ENCODE measurements around the gene ADAMTS16.

Gene ADAMTS16

DNA sequence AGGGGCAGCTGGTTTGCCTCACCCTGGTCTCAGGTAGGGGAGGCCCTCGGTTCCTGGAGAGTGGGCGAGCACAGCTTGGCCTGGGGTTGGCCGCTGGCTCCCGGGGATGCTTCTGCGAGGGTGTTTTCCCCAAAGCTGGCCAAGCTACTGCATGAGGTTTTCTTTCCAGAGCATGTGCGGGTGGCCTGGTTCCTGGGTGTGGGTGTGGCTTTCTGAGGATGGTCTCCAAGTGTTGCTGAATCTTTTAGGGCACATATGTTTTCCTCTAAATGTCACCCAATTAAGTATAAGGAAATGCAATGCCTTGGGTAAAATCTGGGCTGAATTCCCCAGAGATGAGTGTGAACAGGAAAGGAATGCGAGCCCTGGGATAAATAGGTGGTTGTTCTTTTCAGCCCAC, 166.6 kb downstream of the ADAMTS16 start:
- no peak for DNase-seq (ENCODE audit: low read depth in 1 of 2, low spot score in 1 of 2)

DNA sequence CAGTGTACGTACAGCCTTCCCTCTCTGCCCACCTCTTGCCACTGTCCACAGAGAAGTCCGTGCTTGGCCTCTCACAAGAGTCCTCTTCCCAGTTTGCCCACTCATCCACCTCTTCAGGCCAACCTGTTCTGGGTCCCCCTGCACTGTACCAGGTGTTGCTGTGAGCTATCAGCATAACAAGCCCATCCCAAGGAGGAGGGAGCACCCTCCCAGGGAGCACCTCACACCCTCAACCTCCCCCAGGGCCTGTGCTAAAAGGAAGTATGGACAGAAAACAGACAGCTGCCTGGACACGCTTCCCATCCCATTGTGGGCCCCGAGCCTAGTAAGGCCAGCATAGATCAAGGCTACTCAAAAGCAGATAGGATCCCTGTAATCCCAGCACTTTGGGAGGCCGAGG, 168.2 kb downstream of the ADAMTS16 start:
- no peak for DNase-seq (ENCODE audit: low read depth in 1 of 2, low spot score in 1 of 2)

DNA sequence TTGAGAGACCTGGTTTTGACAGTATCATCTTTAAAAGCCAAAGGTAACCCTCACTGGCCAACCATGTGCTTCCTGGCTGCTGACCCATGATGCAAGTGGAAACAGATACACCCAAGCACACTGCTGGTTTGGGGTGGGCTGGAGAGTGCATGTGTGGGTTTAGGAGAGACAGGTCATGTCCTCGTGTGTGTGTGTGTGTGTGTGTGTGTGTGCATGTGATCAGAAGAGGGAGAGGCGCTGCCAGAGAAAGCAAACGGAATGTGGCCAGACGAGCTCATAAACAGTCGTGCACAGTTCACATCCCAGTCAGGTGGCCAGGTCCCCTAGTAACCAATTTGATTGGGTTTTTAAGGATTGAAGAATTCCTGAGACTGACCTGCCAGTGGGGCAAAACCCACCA, 169.5 kb downstream of the ADAMTS16 start:
- no peak for DNase-seq (ENCODE audit: low read depth in 1 of 2, low spot score in 1 of 2)

DNA sequence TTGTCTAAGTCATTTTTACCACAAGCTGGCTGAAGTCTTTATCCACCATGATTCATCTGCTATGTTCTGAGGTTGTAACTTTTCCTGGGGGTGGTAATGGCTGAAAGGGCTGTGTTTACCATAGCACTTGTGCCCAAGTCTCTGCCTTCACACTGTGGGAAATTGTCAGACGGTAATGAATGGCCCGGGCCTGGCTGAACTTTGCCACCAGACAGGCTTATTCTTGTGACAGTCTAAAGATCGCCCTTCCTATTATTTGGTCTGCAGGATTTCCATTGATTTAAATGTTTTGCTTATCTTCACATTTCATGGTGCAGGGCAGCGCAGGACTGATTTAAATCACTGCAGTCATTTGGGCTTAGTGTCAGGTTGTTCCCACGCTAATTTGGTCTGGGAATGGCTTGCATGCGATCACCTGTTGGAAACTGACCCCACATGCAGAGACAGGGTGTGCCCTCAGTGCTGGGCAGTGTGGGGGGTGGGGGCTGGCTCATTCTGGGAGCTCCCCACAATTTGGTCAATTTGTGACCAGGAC, 173.0 kb downstream of the ADAMTS16 start:
- DNase-seq (ENCODE audit: low read depth in 1 of 2, low spot score in 1 of 2): no peak

DNA sequence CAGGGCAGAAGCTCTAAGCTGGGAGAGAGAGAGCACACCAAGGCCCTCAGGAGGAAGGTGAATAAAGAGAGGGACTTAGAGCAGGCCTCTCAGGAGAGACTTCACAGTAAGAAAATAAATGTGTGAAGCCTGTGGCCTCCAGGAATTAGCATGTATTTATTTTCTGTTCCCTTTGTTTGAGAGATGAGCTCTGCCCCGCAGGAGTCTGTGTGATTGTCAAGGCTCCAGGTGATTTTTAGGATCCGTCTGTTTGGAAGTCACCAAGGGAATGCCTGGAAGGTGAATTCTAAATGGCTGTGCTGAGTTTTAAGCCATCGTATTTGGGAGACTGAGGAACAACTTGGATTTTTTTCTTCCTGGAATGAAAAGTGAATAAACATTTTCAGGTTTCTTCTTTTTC, 174.0 kb downstream of the ADAMTS16 start:
- DNase-seq (ENCODE audit: low read depth in 1 of 2, low spot score in 1 of 2): no peak

DNA sequence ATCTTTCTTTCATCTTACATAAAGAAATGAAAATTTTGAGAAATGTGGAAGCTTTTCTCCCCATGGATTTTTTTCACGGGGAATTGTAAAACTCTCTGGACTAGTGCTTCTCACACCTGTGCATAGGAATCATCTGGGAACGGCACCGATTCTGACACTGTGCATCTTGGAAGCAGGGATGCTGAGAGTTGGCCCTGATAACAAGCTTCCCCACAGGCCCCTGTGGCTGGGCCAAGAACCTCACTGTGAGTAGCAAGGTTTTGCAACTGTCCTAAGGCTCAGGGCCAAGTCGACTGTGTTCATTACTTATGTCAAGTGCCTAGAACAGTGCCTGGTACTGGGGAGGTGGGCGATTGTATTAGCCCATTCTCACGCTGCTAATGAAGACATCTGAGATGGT, 174.5 kb downstream of the ADAMTS16 start:
- DNase-seq (ENCODE audit: low read depth in 1 of 2, low spot score in 1 of 2): no peak

DNA sequence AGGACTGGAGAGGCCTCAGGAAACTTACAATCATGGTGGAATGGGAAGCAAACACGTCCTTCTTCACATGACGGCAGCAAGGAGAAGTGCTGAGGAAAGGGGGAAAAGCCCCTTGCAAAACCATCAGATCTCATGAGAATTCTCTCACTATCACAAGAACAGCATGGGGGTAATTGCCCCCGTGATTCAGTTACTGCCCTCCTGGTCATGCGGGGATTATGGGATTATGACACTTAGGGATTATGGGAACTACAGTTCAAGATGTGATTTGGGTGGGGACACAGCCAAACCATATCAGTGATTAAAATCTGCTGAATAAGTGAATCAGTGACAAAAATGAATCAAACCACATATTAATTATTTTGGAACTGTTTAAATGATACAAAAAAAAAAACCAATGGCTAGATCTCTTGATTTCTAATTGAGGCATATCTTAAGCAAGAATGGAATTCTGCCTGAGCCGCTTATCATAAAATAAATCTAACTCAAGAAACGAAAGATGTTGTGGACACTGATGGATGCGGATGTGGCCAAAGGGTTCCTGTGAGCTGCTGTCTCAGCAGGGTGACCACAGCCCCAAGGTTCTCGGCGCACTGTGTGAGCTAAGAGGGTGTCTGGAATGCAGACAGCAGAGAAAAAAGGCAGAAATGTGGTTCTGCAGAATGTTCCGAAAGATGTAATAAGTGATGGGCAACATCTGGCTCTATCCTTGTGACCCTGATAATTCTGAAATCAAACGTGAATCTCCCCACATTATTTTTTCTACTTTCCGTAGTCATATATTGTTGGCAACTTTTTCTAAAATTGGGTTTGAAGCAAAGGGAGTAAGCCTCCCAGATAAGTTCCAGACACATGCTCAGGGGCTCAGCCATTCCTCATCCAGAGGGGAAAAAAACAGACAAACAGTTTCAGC, 175.2 kb downstream of the ADAMTS16 start:
- no peak for DNase-seq (ENCODE audit: low read depth in 1 of 2, low spot score in 1 of 2)

DNA sequence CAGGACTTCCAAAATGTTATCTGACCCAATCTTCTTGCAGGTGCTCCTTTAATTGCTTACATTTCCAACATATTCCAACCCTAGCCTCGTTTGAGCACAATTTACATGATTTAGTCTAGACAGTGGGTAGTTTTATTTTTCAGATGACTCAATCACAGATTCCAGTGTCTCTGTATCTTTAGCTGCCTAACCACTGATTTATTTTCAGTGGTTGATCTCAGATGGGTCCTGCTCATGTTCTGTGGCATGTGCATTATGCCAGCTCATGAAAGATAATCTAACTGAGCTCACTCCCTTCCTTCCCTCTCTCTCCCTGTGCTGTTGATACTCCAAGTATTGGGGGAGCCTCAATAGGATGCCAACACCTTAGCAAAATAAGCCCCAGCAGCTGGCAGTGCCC, 176.2 kb downstream of the ADAMTS16 start:
- no peak for DNase-seq (ENCODE audit: low read depth in 1 of 2, low spot score in 1 of 2)

DNA sequence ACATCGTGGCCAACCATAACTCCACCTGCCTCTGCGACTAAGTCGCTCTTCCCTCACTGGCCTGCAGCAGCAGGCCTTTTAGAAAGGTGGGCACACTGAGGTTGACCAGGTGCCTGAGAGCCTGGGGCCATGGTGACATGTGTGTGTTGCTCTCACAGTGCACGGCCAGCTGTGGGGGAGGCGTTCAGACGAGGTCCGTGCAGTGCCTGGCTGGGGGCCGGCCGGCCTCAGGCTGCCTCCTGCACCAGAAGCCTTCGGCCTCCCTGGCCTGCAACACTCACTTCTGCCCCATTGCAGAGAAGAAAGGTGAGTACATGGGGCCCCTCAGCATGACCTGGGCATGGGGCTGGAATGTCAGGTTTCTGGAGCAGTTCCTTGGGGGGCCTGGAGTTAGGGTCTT, 177.8 kb downstream of the ADAMTS16 start:
- DNase-seq (ENCODE audit: low read depth in 1 of 2, low spot score in 1 of 2): no peak

DNA sequence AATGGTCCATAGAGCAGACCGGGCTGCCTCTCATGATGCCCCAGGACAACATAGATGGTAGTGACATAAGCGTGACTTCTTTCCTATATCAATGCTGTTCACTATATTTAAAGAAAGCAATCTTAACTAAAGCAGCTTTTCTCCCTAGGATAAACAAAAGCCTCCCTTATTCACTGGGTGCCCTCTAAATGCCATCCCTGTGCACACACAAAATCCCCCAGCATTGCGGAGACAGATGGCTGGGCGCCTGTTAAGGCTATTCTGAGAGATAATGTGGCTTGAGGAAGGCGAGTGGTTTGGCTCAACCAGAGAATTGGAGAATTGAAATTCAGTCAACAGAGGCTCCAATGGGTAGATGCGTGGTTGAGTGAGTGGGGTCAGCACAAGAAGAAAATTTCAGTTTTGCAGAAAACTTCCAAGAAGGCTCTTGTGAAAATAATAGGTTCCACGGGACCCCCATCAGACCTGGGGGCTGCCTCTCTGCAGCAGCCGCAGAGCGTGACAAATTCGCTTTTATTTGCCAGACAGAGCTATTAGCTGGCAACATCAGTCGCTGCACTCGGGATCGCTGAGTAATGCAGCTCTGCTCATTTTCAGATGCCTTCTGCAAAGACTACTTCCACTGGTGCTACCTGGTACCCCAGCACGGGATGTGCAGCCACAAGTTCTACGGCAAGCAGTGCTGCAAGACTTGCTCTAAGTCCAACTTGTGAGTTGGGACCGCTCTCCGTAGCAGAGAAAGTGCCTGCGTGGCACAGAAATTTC, 178.5 kb downstream of the ADAMTS16 start:
- DNase-seq (ENCODE audit: low read depth in 1 of 2, low spot score in 1 of 2): no peak

DNA sequence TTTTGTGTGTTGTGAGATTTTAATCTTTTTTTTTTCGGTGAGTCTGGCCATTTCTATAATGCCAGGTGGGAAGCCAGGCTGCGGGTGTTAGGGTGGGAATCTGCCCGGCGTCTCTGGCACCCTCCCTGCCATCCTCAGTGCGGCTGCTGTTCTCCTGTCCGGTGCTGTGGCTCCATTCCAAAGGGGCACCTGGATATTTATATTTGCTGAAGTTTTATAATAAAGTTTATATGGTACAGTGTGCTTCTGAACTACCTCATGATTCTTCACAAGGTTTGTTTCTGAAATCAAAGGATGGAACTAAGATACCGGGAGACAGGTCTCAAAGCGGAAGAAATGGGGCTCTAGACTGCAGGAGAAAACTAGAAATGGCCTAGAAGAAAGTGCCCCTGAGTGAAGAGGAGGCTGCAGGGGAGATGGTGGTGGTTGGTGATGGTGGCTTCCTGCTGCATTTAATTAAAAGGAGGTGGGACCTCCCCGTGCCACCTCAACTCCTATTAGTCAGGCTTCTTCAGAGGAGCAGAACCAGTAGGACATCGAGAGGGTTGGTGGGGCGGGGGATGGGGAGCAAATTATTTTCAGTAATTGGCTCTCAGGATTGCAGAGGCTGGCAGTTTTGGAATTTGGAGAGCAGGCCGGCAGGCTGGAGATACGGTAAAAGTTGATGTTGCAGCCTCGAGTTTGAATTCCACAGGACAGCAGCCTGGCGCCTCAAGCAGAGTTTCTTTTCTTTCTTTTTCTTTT, 180.1 kb downstream of the ADAMTS16 start:
- no peak for DNase-seq (ENCODE audit: low read depth in 1 of 2, low spot score in 1 of 2)

DNA sequence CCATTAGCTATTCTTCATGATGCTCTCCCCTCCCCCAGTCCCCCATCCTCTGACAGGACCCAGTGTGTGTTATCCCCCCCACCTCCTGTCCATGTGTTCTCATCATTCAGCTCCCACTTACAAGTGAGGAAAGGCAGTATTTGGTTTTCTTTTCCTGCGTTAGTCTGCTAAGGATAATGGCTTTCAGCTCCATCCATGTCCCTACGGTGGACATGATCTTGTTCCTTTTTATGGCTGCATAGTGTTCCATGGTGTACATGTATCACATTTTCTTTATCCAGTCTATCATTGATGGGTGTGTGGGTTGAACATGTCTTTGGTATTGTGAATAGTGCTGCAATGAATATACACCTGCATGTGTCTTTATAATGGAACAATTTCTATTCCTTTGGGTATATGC, 181.0 kb downstream of the ADAMTS16 start:
- DNase-seq (ENCODE audit: low read depth in 1 of 2, low spot score in 1 of 2): no peak

DNA sequence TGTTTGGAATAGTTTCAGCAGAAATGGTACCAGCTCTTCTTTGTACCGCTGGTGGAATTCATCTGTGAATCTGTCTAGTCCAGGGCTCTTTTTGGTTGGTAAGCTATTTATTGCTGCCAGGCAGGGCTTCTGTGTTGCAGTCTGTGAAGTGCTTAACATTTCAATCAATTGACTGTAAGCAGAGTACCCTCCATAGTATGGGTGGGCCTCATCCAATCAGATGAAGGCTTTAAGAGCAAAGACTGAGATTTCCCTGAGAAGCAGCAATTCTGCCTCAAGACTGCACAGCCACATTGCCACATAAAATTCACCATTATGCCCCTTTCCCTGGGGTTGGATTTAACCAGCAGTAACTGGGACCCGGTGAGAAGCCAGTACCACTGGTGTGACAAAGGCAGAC, 183.4 kb downstream of the ADAMTS16 start:
- DNase-seq (ENCODE audit: low read depth in 1 of 2, low spot score in 1 of 2): no peak

DNA sequence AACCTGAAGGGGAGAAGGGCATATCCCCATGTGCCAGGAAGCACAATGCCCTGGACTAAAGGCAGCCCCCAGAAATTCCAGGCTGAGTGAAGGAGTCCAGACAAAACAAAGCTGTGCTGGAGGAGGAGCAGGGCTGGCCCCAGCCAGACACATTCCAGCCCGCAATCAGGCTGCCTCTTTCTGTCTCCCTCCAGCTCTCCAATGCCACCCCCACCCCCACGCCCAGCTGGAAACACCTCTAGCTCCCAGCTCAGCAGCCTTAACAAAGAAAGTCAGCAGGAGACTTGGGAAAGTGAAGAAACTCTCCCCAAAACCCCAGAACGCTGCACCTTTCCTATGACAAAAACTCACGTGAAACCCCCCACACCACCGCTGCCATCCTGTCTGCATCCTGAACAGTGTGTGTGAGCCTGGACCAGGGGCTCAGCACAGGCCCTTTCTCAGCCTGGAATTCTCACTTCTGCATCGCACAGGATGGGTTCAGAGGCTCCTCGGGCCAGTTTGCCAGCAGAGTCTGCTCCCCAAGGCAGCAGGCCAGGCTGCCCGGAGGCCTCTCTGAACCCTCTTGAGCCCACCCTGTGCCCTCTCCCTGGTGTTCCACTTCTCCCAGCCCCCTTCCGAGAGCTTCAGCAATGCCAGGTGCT, 186.1 kb downstream of the ADAMTS16 start:
- DNase-seq (ENCODE audit: low read depth in 1 of 2, low spot score in 1 of 2): no peak

DNA sequence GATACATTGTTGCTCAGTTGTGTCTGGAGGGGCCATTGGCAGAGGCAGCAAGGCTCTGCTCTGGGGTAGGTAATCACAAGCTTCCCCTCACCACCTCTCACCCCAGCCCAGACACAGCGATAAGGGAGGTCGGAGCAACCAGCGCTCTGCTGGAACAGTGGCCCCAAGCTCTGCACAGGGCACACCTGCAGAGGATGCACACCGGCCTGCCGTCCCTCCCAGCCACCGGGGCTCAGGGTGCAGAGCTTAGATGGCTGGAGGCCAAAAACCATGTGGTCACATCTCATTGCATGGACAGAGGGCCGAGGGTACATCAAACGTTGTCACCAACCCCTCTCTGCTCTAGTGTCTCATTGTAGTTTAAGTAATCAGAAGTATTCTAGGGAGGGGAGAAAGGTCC, 187.0 kb downstream of the ADAMTS16 start:
- no peak for DNase-seq (ENCODE audit: low read depth in 1 of 2, low spot score in 1 of 2)

DNA sequence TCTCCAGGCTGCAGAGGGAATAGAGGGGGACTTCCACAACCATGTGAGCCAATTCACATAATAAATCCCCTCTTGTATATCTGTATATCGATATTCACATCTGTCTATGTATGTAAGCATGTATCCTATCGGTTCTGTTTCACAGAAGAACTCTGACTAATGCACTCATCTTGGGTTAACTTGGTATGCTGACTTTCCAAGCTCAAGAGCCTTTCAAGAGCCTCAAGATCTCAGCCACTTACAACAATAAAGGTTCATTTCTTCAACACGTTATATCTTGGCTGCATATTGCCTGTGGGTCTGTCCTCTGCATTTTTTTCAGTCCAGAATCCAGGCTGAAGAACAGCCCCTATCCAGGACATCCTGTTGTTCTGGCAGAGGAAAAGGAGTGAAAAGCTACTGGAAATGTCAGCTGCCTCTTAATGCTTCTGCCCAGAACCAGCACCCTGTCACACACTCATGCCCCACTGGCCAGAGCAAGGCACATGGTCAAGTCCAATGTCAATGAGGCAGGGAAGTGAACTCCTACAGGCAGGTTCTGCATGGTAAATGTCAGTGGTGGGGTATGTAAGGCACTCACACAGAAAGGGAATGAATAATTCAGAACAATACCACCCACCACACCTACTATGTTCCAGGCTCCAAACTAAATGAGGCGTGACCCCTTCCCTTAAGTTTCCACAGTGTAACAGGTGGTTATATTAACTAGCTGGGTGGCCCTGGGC, 190.8 kb downstream of the ADAMTS16 start:
- DNase-seq (ENCODE audit: low read depth in 1 of 2, low spot score in 1 of 2): no peak

DNA sequence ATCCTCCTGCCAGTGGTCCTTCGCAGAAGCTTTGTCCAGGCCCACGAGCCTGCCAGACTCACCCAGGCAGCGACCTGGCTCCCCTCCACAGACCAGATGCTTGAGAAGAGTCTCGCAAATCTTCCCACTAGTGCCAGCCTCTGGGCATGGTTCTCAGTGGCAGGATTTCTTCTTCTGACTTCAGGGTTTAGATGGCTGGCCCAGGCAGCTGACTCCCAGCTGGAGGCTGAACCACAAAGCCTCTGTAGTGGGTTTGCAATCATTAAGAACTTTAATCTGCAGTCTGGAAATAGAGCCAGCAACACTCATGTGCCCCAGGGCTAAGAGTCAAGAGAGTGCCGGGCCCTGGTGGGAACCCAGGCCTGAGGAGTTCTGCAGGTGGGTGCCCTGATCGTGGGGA, 191.7 kb downstream of the ADAMTS16 start:
- no peak for DNase-seq (ENCODE audit: low read depth in 1 of 2, low spot score in 1 of 2)

DNA sequence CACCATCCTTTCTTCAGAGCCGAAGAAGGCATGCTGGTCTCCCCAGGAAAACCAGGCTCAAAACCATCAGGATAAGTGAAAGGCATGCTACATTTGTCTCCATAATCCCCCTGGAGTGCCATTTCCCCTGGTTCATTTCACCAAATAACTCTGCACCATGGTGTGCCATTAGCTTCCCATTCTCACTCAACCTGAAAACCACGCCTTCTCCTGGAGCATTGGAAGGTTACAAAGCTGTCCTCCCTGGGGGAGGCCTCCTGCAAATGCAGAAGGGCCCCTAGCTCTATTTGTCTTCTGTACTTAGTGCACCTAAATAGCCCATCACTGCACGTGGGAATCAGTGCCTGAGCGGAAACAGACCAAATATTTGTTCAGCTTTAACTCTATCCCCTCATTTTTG, 192.2 kb downstream of the ADAMTS16 start:
- no peak for DNase-seq (ENCODE audit: low read depth in 1 of 2, low spot score in 1 of 2)

DNA sequence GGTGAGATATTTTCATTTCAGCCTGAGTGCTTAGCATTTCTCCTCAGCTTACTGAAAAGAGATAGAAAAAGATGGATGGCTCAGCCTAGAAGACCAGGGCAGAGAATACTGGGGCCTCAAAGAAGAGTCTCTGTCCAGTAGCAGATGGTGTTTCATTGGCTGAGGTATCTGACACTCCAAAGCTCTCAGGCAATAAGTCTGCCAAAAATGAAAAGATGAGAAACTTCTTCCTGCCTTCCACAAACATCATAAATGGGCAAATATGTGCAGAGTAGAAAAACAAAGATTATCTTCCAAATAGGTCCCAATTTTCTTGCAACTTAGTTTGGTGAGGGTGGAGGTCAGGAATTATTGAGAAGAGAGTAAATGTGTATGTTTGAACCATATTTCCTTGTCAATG, 195.0 kb downstream of the ADAMTS16 start:
- DNase-seq (ENCODE audit: low read depth in 1 of 2, low spot score in 1 of 2): no peak

DNA sequence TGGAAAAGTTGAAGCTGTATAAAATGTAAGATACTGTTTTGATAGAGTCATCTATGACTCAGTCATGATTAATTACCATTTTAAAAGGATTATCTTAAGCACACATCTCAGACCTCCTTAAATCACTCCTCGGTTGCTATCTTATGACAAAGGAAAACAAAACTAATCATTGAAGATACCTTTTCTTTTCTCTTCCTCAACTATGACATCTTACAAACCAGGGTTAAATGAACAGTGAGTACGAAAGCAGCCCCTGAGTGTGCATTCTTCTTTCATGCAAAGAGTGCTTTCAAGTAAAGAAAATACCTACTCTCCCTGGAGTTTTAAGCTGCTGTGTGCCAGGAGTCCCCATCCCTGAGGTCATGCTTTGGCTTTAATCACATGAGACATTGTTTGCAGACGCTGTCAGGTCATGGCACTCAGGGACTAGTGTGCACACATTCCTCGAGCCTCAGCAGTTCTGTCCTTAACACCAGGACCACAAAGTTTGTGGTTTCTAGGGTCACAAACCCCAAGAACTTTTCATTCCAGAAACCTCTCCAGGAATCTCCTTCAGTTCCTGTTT, 195.7 kb downstream of the ADAMTS16 start:
- no peak for DNase-seq (ENCODE audit: low read depth in 1 of 2, low spot score in 1 of 2)
